Stimulated activated CD8-positive, alpha-beta memory T cell treated with anti-CD3 and anti-CD28 coated beads, Interleukin-7, amount 100 ng/mL, for 1 hour (primary cell): ENCODE data around the gene LARGE1.

Source experiments
- DNase-seq, 2 donors: peaks; one replicate each; pipeline ENCODE4 v3.0.0-alpha.2; 2020; ENCODE audit warnings: low read depth in 2 of 2

LARGE1 gene

GRCh38 chr22:33914131-33914530 lies 6.1 kb downstream of the LARGE1 start:
- DNase-seq, result no peak

DNA sequence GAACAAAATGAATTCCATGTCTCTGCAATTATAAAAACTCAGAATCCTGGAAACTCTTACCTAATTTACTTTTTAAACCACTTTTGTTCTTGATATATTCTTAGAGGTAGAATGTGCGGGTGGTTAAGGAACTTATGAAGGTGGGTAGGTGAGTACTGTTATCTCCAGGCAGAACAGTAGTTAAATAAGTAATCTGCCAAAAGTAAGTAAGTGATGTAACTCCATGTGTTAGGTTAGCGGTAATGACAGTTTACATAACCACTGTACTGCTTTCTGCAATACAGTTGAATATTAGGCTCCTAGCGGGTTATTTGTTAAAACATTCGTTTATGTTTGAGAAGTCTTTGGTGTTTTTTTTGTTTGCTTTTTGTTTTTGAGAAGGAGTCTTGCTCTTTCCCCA lies 7.1 kb downstream of the LARGE1 start:
- no peak for DNase-seq

GRCh38 chr22:33909911-33910310 lies 10.4 kb downstream of the LARGE1 start:
- no peak for DNase-seq

GRCh38 chr22:33909075-33909458 lies 11.2 kb downstream of the LARGE1 start:
- no peak for DNase-seq

- no peak for DNase-seq
Observed at GRCh38 chr22:33908171-33909074, 11.9 kb downstream of the LARGE1 start.

DNA sequence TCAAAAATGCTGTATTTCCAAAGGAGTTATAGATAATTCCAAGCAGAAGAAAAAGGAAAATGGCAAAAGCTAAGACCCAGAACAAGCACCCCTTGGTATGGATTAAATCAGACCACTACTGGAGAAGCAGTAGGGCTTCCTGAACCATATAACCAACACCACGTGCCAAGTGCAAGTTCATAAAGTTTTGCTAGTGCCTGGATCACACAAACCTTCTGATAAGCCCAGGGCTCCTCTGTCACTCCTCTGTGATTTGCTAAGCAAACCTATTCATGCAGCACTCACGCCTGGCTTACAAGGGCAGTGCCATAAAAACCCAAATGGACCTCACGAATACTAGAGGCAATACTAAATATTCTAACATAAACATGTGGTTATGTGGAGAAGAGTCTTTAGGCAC lies 13.3 kb downstream of the LARGE1 start:
- DNase-seq, result no peak

- no peak for DNase-seq
Observed at GRCh38 chr22:33906475-33906874, 13.8 kb downstream of the LARGE1 start.

DNA sequence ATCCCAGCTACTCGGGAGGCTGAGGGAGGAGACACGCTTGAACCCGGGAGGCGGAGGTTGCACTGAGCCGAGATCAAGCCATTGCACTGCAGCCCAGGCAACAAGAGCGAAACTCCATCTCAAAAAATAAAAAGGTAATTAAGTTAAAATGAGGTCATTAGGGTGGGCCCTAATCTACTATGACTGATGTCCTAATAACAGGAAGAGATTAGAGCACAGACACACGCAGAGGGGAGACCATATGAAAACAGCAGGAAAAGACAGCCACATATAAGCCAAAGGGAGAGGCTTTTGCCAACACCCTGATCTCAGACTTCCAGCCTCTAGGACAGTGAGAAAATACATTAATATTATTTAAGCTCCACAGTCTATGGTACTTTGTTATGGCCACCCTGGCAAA lies 17.3 kb downstream of the LARGE1 start:
- no peak for DNase-seq

- no peak for DNase-seq
Observed at GRCh38 chr22:33902073-33902472, 18.2 kb downstream of the LARGE1 start.

DNA sequence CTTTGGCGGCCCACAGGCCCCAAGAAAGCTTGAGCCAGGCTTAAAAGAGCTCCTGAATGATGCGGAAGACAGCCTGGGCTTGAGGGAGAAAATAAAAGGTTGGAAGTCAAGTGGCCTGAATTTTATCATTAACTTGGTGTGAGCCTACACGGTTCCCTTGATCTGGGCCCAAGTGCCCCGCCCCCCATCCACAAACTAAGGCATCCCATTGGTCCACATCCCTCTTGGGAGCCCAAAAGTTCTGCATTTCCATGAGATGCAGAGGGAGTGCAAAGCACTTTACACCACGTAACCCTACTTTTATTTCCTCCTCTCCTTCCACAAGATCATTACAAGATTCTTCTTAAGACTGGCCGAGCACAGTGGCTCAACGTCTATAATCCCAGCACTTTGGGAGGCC lies 22.2 kb downstream of the LARGE1 start:
- DNase-seq, result no peak

GRCh38 chr22:33897448-33897835 lies 22.8 kb downstream of the LARGE1 start:
- DNase-seq, result no peak

DNA sequence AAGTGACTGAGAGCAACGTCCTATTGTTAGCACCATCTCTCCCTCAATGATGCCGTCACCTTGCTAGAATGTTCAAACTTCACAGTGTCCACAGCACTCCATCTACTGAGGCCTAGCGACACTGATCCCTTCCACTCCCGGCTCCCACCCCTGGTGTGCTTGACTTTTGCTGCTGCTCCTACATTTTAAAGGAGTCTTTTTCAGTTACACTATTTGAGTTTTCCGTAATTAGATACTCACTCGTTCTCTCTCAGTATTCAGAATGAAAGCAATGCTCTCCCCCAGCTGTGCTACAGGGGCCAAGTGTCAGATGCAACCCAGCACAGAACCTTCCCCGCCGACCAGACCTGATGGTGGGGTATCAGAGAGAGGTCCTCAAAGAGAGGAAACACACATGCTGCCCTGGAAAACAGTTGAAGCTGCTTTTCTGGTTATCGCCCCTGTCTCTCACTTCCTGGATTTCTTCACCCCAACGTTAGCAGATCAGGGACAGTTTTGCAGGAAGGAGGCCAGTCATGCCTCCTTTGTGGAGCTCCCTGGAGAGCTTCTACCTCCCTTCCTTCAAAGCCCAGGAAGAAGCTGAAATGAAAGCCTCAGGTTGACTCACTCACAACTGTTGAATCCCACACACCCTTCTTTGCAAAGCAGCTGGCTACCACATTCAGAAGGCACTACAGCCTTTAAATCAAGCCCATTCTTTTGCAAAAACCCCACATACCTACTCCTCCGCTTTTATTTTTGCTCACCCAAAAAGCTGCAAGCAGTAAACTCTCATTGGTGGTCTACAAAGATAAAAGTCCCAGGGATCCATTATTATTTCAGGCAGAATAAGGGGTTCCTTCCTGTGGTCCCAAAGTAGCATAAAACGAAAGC lies 23.5 kb downstream of the LARGE1 start:
- no peak for DNase-seq

DNA sequence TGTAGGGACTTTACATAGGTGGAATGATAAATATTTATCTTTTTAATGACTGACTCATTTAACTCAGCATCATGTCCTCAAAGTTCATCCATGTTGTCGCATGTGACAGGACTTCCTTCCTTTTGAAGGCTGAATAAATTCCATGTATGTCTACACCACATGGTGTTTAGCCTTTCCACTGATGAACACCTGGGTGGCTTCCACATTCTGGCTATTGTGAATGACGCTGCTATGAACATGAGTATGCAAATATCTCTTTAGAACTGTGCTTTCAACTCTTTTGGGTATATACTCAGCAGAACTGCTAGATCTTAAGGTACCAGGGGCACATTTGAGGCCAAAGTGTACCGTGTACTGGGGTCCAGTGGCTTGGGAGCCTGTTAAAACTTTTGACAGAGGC lies 24.1 kb downstream of the LARGE1 start:
- no peak for DNase-seq

DNA sequence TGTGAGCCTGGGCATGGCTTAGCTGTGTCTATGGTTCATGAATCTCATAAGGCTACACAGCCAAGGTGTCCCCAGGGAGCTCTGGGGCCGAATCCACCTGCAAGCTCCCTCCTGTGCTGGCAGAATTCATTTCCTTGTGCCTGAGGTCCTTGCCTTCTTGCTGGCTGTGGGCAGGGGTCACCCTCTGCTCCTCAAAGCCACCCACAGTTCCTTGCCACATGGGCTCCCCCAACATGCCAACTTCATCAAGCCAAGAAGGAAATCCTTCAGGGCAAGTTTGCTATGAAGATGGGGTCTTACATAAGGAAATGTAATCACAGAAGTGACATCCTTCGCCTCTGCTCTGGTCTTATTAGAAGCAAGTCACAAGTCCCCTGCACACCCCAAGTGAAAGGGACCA lies 24.8 kb downstream of the LARGE1 start:
- no peak for DNase-seq

- no peak for DNase-seq
Observed at GRCh38 chr22:33894515-33894914, 25.8 kb downstream of the LARGE1 start.

- DNase-seq, result no peak
Observed at GRCh38 chr22:33894036-33894435, 26.2 kb downstream of the LARGE1 start.

DNA sequence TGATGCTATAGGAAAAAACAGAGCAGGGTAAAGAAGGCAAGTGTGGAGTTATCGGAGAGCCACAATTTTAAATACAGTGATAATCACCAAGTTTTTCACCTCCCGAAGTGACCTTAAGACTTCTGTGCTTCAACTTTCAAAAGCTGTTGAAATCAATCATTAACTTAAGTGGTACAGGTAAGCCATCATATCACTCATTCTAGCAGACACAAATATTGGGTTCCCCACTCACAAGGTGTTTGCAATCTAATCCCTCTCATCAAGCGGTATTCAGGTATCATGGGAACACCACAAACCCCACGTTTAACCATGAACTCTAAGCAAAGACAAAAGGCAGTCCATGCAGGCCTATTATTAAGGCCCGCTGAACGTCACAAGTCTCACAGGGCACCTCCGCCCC lies 26.8 kb downstream of the LARGE1 start:
- DNase-seq, result no peak

- no peak for DNase-seq
Observed at GRCh38 chr22:33891992-33892391, 28.3 kb downstream of the LARGE1 start.

- DNase-seq, result no peak
Observed at GRCh38 chr22:33891455-33891854, 28.8 kb downstream of the LARGE1 start.

- DNase-seq, result no peak
Observed at GRCh38 chr22:33889748-33890147, 30.5 kb downstream of the LARGE1 start.

- DNase-seq, result no peak
Observed at GRCh38 chr22:33888821-33889220, 31.5 kb downstream of the LARGE1 start.

- DNase-seq, result no peak
Observed at GRCh38 chr22:33887173-33887572, 33.1 kb downstream of the LARGE1 start.

DNA sequence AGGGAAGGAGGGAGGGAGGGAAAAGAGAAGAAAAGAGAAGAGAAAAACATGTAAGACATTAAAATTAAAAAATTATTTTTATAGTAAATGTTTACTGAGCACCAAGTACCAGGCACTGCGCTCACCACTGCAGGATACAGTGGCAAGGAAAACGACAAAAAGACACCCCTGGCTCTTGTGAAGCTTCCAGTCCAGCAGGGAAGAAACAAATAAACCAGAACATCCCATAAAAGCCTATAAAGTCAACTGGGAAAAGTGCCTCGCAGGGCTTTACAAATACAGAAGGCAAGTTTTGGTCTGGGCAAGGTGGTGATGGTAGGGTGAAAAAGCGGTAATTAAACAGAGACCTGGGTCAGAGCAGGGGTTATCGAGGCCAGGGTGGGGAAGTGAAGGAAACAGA lies 33.6 kb downstream of the LARGE1 start:
- DNase-seq, result no peak
